ENCODE results near the gene SERAC1. TPM values are rescaled to one million over a fixed set of nuclear protein-coding genes. Genes with fewer than 3 reads are reported as not detected.

The SERAC1 gene
- total and polyA plus RNA-seq, 2 of the 4 experiments (the other 2 are of a cell fraction), result 7.7 to 15.6 TPM

GRCh38 chr6:158060455-158061360 is 107.4 kb downstream of the SERAC1 start (continued):
- TF ChIP-seq, protein P1, sequence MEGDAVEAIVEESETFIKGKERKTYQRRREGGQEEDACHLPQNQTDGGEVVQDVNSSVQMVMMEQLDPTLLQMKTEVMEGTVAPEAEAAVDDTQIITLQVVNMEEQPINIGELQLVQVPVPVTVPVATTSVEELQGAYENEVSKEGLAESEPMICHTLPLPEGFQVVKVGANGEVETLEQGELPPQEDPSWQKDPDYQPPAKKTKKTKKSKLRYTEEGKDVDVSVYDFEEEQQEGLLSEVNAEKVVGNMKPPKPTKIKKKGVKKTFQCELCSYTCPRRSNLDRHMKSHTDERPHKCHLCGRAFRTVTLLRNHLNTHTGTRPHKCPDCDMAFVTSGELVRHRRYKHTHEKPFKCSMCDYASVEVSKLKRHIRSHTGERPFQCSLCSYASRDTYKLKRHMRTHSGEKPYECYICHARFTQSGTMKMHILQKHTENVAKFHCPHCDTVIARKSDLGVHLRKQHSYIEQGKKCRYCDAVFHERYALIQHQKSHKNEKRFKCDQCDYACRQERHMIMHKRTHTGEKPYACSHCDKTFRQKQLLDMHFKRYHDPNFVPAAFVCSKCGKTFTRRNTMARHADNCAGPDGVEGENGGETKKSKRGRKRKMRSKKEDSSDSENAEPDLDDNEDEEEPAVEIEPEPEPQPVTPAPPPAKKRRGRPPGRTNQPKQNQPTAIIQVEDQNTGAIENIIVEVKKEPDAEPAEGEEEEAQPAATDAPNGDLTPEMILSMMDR (conservative IDR thresholded peaks at IDR 0.05; ENCODE audit: low read depth, low read length), result no peak

Other genes starting within 250 kb of the SERAC1 start
- gene SYNJ2, start 186.4 kb downstream of the SERAC1 start, total RNA-seq (2012; rRNA removed), result 43.3 and 45.2 TPM in 2 replicates
- 40.8 and 45.6 TPM in 2 replicates for gene SYNJ2, start 186.4 kb downstream of the SERAC1 start, polyA plus RNA-seq (2012; rRNA removed)
- gene GTF2H5, start 88 bp upstream of the SERAC1 start, total RNA-seq (2012; rRNA removed), result 3.9 and 6.1 TPM in 2 replicates
- gene GTF2H5, start 88 bp upstream of the SERAC1 start, polyA plus RNA-seq (2012; rRNA removed), result 8.4 and 8.5 TPM in 2 replicates
- 30.6 and 51.9 TPM in 2 replicates for gene TULP4, start 144.2 kb upstream of the SERAC1 start, total RNA-seq (2012; rRNA removed)
- 7.3 and 8.1 TPM in 2 replicates for gene TULP4, start 144.2 kb upstream of the SERAC1 start, polyA plus RNA-seq (2012; rRNA removed)

Measured in IMR-90 (cell line).